ENCODE measurements around the gene TBX19. TPM values are rescaled to one million over a fixed set of nuclear protein-coding genes. Genes with fewer than 3 reads are reported as not detected.

TBX19 gene
- total and polyA plus RNA-seq, 10 of the 15 experiments (the other 5 are each of a cell fraction or from before 2014, with no cell fraction given): 0.13 to 6.9 (median 1.2) TPM

DNA sequence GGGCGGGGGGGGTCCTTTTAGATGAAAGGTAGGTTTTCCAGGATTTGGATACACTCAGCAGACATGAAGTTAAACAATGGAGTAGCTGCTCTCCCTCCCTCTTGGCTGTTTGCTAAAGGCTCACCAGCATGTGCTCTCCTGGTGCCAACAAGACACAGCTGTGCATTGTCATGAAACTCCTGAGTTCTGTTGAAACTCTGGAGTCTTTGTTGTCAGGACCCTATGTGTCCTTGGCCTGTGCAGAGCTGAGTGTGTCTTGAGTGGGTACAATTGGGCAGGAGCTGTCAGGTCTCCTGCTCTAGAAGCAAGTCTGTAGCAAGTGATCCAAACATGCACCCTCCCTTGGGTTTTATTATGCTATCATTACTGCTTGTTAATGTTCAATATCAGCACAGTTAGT lies 12.7 kb downstream of the TBX19 start:
- ChIA-PET RAD21 (ENCODE audit: unreplicated experiment) (interaction anchor here (0.6 kb wide), 1 partner anchor 315 kb away, joined by 3 read pairs; no protein-coding TSS in a partner anchor), POLR2A (no interaction called here)

More for the DNA sequence above, 12.7 kb downstream of the TBX19 start:
- Histone ChIP-seq H3K4me3 (no peak overlapping the region), H3K4me2 (ENCODE audit: control insufficient read depth, insufficient read depth) (no peak overlapping the region), H2AFZ (ENCODE audit: control insufficient read depth, low read depth, low read length) (no peak overlapping the region), H3K27ac (ENCODE audit: control insufficient read depth, insufficient read depth) (no peak overlapping the region), H3K4me1 (ENCODE audit: control insufficient read depth, insufficient read depth, low read length) (no peaks in the 10 kb centered on the region), H4K20me1 (ENCODE audit: control insufficient read depth, insufficient read depth) (no peaks in the 10 kb centered on the region), H3K79me2 (ENCODE audit: control insufficient read depth, insufficient read depth, low read length) (no peaks in the 10 kb centered on the region), H3K36me3 (ENCODE audit: control insufficient read depth in 2 of 2, insufficient read depth in 2 of 2, low read length in 1 of 2) (no peaks in the 10 kb centered on the region), H3K9ac (ENCODE audit: control insufficient read depth, insufficient read depth, low read length) (no peak overlapping the region), H3K9me3 (replicated peaks; ENCODE audit: control insufficient read depth, insufficient read depth, low read length) (no peaks in the 10 kb centered on the region), H3K27me3 (replicated peaks in 1 of 2; ENCODE audit: control insufficient read depth in 2 of 2, insufficient read depth in 2 of 2, low read length in 1 of 2) (no peaks in the 10 kb centered on the region)
- ChIA-PET CTCF (interaction anchor here (0.7 kb wide), 1 partner anchor 12 kb away, joined by 3 read pairs; the partner anchor contains the start of gene TBX19), SMC1A (ENCODE audit: uncharacterized antibody, unreplicated experiment) (no interaction called here)
- 50% methylated on average over 1 of the region's 1 CpG for WGBS (ENCODE audit: insufficient coverage, insufficient replicate concordance, low lambda C conversion rate, missing lambda C conversion rate)
- TF ChIP-seq IRF4 (IDR thresholded peaks at IDR 0.05; ENCODE audit: low read depth, low read length) (no peak), ZBED1 (IDR thresholded peaks at IDR 0.05; ENCODE audit: borderline replicate concordance) (no peak), PML (IDR thresholded peaks at IDR 0.05; ENCODE audit: low read length) (no peak), RCOR1 (conservative IDR thresholded peaks at IDR 0.05; ENCODE audit: low read depth, low read length) (no peak), PAX8 (IDR thresholded peaks at IDR 0.05) (no peak), MTA2 (IDR thresholded peaks at IDR 0.05; ENCODE audit: low read depth) (no peak), ZNF384 (IDR thresholded peaks at IDR 0.05; ENCODE audit: borderline replicate concordance, low read depth, low read length) (no peak), RAD21 (IDR thresholded peaks at IDR 0.05; ENCODE audit: insufficient read depth, low read depth, low read length) (no peak), MYC (IDR thresholded peaks at IDR 0.05; ENCODE audit: insufficient read depth, insufficient read length, insufficient replicate concordance, low read length, severe bottlenecking) (no peak), POLR2AphosphoS2 (IDR thresholded peaks at IDR 0.05; ENCODE audit: low read depth, low read length) (no peak), RELA (IDR thresholded peaks at IDR 0.05; ENCODE audit: borderline replicate concordance, partially characterized antibody) (no peak), TARDBP (IDR thresholded peaks at IDR 0.05; ENCODE audit: borderline replicate concordance) (no peak)
- TF ChIP-seq, protein P1, sequence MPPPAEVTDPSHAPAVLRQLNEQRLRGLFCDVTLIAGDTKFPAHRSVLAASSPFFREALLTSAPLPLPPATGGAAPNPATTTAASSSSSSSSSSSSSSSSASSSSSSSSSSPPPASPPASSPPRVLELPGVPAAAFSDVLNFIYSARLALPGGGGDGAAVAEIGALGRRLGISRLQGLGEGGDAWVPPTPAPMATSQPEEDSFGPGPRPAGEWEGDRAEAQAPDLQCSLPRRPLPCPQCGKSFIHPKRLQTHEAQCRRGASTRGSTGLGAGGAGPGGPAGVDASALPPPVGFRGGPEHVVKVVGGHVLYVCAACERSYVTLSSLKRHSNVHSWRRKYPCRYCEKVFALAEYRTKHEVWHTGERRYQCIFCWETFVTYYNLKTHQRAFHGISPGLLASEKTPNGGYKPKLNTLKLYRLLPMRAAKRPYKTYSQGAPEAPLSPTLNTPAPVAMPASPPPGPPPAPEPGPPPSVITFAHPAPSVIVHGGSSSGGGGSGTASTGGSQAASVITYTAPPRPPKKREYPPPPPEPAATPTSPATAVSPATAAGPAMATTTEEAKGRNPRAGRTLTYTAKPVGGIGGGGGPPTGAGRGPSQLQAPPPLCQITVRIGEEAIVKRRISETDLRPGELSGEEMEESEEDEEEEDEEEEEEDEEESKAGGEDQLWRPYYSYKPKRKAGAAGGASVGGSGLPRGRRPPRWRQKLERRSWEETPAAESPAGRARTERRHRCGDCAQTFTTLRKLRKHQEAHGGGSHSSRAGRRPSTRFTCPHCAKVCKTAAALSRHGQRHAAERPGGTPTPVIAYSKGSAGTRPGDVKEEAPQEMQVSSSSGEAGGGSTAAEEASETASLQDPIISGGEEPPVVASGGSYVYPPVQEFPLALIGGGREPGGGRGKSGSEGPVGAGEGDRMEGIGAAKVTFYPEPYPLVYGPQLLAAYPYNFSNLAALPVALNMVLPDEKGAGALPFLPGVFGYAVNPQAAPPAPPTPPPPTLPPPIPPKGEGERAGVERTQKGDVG (CRISPR knock-in tag; IDR thresholded peaks at IDR 0.05): no peak
- TF ChIP-seq, protein P2, sequence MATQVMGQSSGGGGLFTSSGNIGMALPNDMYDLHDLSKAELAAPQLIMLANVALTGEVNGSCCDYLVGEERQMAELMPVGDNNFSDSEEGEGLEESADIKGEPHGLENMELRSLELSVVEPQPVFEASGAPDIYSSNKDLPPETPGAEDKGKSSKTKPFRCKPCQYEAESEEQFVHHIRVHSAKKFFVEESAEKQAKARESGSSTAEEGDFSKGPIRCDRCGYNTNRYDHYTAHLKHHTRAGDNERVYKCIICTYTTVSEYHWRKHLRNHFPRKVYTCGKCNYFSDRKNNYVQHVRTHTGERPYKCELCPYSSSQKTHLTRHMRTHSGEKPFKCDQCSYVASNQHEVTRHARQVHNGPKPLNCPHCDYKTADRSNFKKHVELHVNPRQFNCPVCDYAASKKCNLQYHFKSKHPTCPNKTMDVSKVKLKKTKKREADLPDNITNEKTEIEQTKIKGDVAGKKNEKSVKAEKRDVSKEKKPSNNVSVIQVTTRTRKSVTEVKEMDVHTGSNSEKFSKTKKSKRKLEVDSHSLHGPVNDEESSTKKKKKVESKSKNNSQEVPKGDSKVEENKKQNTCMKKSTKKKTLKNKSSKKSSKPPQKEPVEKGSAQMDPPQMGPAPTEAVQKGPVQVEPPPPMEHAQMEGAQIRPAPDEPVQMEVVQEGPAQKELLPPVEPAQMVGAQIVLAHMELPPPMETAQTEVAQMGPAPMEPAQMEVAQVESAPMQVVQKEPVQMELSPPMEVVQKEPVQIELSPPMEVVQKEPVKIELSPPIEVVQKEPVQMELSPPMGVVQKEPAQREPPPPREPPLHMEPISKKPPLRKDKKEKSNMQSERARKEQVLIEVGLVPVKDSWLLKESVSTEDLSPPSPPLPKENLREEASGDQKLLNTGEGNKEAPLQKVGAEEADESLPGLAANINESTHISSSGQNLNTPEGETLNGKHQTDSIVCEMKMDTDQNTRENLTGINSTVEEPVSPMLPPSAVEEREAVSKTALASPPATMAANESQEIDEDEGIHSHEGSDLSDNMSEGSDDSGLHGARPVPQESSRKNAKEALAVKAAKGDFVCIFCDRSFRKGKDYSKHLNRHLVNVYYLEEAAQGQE (IDR thresholded peaks at IDR 0.05; ENCODE audit: low read depth, low read length): no peak
- TF ChIP-seq, protein P3, sequence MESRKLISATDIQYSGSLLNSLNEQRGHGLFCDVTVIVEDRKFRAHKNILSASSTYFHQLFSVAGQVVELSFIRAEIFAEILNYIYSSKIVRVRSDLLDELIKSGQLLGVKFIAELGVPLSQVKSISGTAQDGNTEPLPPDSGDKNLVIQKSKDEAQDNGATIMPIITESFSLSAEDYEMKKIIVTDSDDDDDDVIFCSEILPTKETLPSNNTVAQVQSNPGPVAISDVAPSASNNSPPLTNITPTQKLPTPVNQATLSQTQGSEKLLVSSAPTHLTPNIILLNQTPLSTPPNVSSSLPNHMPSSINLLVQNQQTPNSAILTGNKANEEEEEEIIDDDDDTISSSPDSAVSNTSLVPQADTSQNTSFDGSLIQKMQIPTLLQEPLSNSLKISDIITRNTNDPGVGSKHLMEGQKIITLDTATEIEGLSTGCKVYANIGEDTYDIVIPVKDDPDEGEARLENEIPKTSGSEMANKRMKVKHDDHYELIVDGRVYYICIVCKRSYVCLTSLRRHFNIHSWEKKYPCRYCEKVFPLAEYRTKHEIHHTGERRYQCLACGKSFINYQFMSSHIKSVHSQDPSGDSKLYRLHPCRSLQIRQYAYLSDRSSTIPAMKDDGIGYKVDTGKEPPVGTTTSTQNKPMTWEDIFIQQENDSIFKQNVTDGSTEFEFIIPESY (IDR thresholded peaks at IDR 0.05): no peak
- ATAC-seq (no peak), FAIRE-seq (no peak), DNase-seq (ENCODE audit: low read depth, low spot score) (no peak)
- in situ Hi-C loops (cut with MboI) (no loop called here), intact Hi-C loops (cut with micrococcal nuclease; ENCODE audit: unreplicated experiment) (no loop called here)
- BruUV-seq (replicated peaks): no TSS peak
